Hematopoietic multipotent progenitor cell treated with erythropoietin and hydrocortisone succinate and interleukin-3 and kit ligand, for 6 days (in vitro differentiated cells): ENCODE measurements around the gene BNC2.

ENCODE experiments used
- DNase-seq: peaks from one replicate; pipeline ENCODE4 v3.0.0-alpha.2; 2015

The BNC2 gene

GRCh38 chr9:16434526-16434925, 435.9 kb downstream of the BNC2 start:
- no peak for DNase-seq

- DNase-seq = no peak
Observed at GRCh38 chr9:16433494-16433893, 437.0 kb downstream of the BNC2 start.

- no peak for DNase-seq
Observed at GRCh38 chr9:16431666-16432392, 438.6 kb downstream of the BNC2 start.

- DNase-seq = no peak
Observed at GRCh38 chr9:16429671-16430070, 440.8 kb downstream of the BNC2 start.

- DNase-seq = no peak
Observed at GRCh38 chr9:16427873-16428427, 442.5 kb downstream of the BNC2 start.

GRCh38 chr9:16426716-16427115, 443.8 kb downstream of the BNC2 start:
- no peak for DNase-seq

GRCh38 chr9:16425562-16426231, 444.8 kb downstream of the BNC2 start:
- no peak for DNase-seq

- no peak for DNase-seq
Observed at GRCh38 chr9:16422114-16422513, 448.4 kb downstream of the BNC2 start.

- no peak for DNase-seq
Observed at GRCh38 chr9:16421532-16421931, 448.9 kb downstream of the BNC2 start.

GRCh38 chr9:16419124-16419523, 451.3 kb downstream of the BNC2 start:
- no peak for DNase-seq

- no peak for DNase-seq
Observed at GRCh38 chr9:16418721-16419120, 451.7 kb downstream of the BNC2 start.

GRCh38 chr9:16417749-16418148, 452.7 kb downstream of the BNC2 start:
- DNase-seq = no peak

GRCh38 chr9:16417161-16417560, 453.3 kb downstream of the BNC2 start:
- no peak for DNase-seq

GRCh38 chr9:16414451-16414850, 456.0 kb downstream of the BNC2 start:
- no peak for DNase-seq

GRCh38 chr9:16413509-16414016, 456.9 kb downstream of the BNC2 start:
- peak; percentile 16 for DNase-seq

- DNase-seq = no peak
Observed at GRCh38 chr9:16412740-16413139, 457.7 kb downstream of the BNC2 start.

- DNase-seq = no peak
Observed at GRCh38 chr9:16411311-16411710, 459.2 kb downstream of the BNC2 start.

- no peak for DNase-seq
Observed at GRCh38 chr9:16410601-16411280, 459.7 kb downstream of the BNC2 start.

- DNase-seq = no peak
Observed at GRCh38 chr9:16407617-16408016, 462.9 kb downstream of the BNC2 start.

- no peak for DNase-seq
Observed at GRCh38 chr9:16406526-16407225, 463.8 kb downstream of the BNC2 start.

- no peak for DNase-seq
Observed at GRCh38 chr9:16405421-16405820, 465.0 kb downstream of the BNC2 start.

- no peak for DNase-seq
Observed at GRCh38 chr9:16401701-16402100, 468.8 kb downstream of the BNC2 start.

- no peak for DNase-seq
Observed at GRCh38 chr9:16398691-16399090, 471.8 kb downstream of the BNC2 start.
